IPS DF 19.7 (cell line): ENCODE measurements around the gene PNPT1.
A peak's percentile ranks its signal among the peaks of the same experiment; 100 is the strongest.

Experiments
- DNase-seq: peaks from one replicate; pipeline ENCODE4 v3.0.0-alpha.2; 2013; ENCODE audit warnings: low read depth, low spot score

PNPT1 gene

DNA sequence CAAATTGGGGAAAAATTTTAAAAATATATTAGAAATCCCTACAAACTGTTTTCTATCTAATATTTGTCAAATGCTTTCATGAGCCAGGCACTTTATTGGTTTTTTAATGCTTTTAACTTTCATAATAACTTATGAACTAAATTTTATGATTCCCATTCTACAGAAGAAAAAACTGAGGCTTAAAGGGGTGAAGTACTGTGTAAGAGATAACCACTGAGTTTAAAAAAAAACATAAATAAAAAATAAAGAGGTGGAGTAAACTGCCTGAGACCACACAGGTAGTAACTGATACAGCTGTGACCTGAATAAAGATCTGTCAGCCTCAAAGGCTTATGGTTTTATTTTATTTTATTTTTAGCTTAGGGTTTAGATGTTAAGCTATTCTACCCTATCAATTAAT is 24.7 kb downstream of the PNPT1 start:
- no peak for DNase-seq

DNA sequence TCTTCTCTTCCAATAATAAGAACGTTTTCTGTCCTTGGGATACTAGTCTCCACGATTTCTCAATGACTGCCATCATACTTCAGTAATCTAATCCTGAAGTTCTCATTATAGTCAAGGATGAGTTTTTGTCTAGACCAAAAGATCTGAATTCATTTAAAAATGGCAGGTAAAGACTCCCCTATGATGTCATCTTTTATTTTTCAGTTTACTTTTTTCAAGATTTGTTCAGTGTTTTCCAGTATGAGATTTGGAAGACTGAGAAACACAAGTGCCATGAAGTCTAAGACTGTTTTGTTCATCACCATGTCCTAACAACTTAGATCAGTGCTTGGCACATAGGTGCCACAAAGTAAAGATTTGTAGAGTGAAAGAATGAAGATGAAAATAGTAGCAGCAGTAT is 40.4 kb downstream of the PNPT1 start:
- DNase-seq, result no peak

DNA sequence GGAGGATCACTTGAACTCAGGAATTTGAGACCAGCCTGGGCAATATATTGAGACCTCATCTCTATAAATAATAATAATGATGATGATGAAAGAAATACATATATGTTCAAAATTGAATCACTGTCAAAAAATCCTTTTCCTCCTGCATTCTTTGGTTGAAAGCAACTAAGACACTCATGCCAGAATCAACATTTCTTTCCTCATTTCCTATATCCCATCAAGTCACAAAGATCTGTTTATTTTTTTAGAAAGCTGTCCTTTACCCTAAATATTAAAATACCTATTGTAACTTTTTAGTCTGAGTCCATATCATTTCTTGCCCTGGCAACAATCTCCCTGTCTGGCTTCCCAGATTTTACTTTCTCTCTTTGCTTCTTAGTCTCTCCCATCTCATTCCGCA is 44.4 kb downstream of the PNPT1 start:
- no peak for DNase-seq

DNA sequence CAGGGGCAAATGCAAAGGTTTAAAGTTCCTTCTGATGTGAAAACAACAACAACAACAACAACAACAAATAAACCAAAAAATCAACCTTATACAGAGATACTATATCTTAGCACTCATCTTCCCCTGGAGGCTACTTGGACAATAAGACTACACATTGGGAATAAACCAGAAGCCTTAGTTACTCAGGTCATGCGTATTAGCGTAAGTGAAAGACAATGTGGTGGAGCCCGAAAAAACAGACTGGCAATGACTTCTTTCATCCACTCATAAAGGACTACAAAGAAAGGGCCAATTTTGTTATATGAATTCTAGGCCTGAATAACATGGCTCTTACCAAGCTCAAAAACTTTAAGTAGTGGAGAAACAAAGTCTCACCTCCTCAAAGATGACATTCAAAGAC is 56.8 kb downstream of the PNPT1 start:
- DNase-seq, result no peak

DNA sequence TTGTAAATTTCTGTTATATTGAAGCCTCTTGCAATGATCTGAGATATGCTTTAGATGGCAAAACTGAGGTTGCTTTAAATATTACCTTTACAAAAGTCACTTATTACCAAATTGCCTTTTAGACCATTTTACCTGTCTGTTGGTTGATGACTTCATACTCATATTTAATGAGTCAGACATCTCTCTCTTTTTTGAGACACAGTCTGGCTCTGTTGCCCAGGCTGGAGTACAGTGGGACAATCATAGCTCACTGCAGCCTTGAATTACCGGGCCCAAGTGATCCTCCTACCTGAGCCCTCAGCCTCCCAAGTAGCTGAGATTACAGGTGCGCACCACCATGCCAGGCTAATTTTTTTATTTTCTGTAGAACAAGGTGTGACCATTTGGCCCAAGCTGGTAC is 64.7 kb downstream of the PNPT1 start:
- DNase-seq, result no peak

DNA sequence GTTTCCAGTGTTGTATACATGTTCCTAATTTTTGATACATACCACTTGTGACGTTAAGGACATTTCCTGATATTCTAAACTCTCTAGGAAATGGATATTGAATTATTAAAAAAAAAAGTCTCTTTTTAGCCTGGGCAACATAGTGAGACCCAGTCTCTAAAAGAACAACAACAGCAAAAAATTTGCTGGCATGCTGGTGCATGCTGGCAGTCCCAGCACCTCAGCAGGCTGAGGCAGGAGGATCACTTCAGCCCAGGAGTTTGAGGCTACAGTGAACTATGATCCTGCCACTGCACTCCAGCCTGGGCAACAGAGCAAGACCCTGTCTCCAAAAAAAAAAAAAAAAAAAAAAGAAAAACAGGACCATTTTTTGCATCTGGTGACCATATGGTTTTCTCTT is 65.7 kb downstream of the PNPT1 start:
- DNase-seq, result no peak

DNA sequence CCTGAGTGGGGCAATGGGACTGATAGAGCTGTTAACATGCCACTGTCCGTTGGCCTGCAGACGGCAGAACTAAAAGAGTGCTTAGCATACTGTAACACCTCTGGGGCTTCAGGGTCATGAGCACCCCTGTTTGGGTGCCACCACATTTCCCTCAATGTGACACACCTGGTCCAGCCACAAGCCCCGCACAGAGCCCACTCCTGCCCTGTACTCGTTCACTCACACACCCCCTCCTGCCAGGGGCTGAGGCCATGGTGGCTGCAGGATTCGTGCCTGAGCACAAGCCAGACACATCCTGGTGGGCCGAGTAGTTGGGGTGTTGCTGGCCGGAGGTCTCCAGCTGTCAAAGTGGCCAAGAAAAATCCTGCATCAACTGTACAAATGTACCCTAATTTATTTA is 71.8 kb downstream of the PNPT1 start:
- DNase-seq, result no peak

DNA sequence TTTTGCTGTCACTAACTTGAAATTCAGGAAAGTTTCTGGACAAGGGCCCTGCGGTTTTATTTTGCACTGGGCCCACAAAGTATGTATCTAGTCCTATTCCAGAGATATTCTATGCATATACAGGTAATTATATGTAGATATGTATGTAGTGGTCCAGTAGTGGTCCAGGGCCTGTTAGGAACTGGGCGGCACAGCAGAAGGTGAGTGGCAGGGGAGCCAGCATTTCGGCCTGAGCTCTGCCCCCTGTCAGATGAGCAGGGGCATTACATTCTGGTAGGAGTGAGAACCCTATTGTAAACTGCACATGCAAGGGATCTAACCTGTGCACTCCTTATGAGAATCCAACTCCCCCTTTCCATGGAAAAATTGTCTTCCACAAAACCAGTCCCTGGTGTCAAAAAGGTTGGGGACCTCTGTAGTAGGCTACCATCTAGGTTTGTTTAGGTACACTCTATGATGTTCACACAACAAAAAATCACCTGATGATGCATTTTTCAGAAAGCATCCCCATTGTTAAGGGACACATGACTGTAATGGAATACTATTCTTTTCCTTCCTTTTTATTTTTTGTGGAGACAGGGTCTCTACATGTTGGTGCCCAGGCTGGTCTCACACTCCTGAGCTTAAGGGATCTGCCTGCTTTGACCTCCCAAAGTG is 73.4 kb downstream of the PNPT1 start:
- DNase-seq, result no peak

DNA sequence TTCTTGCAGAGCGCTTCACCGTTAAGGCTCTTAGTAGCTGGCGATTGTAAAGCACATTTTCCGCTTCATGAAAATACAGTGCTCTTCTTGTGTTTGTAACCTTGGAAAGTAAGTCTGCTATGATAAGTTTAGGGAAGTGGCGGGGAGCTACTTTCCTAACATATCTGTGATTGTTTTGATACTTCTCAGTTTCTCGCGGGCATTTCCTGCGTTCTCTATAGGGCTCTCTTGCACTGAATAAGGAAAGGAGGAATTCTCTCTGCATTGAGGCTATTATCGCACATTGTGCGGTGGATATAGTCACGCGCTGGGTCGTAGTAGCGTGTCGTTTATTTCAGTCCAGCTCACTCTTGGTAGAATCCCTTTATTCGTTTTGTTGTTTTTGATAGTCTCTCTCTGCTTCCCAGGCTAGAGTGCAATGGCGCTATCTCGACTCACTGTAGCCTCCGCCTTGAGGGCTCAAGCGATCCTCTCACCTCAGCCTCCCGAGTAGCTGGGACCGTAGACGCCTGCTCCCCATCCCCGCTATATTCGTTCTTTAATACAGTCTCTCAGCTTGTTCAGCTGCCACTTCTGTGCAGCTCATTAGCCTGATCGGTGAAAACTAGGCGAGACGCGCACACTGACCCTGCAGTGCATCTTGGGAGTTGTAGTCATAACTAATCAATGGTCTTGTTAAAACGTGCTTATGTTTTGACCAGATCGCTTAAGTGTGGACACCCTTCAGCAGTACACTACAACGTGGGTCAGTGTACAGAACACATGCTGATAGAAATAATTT is 75.2 kb downstream of the PNPT1 start:
- no peak for DNase-seq

DNA sequence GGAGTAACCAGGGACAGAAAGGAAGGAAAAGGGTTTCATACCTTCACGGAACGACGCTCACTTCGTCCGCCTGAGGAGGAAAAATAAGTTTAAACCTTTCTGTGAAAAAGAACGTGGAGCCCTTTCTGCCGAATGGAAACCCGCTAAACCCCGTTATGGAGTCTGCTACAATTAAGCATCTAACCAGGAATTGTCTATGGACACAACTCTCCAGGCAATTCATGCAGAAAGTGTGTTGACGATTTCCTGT is 75.7 kb downstream of the PNPT1 start:
- DNase-seq, result no peak

DNA sequence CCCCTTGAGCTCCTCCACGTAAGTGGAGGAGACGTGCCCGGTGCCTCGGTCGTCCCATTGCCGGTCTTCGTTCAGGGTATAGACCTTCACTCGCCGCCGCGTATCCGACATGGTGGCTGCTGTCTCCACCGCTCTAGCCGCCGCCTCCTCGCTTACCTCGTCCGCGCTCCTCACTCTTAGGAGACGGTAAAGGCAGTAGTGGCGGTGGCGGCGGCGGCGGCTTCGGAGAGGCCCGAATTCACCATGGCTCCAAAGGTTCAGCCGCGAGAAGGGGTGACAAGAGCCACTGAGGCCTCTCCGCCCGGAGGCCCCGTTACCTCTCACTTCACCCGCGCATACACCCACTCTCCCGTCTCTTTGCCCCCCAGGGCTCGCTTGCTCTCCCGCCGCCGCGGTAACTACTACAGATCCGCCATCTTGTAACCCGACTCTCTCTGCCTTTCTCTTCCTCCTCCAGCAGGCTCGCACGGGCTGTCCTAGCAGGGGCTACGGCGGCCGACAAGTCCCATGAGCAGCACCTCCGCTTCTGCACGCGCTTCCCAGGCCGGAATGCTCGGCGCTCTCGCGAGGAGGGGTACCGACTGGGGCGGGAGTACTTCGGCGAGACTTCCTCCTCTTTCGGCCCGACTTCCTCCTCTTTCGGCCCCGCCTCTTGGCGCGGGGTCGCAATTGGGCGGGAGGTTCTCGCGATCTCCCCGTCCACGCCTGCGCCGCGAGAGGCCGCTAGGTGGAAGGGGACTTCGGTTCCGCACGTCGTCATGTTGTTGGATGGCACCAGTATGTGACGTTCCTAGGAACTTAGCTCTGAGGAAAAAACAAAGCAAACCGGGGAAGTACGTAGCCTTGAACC is 76.2 kb downstream of the PNPT1 start, which contains the start of gene PPP4R3B:
PPP4R3B (minus strand) TSS at position 448 of the 850 bp plus-strand sequence; CDS start at position 111, 337 bp downstream.
- DNase-seq, result peak; percentile 96

DNA sequence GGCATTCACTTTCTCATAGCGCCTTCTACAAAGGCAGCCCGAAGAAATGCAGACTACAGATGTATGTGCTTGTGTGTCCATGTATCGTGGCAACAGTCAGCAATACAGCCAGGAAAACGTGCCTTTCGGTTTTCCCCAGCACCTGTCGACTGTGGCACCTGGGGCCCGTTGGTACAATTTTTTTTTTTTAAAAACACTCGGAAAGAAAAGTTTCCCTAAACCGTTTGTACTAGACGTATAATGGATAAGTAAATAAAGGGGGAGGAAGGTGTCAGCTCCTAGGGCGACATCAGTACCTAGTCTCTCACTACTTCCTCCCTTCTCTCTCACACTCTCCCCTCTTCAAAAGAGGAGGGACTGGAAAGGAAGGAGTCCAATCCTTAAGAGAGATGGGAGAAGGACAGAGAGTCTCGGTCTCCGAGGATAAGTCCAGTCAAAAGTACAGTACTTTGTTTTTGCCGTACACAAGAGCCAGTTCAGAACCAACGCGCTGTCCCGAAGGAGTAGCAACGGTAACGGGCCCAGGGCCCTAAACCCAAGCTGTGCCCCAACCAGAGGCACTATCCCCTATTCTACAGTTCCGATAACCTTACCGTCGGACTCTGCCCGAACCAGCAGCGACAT is 77.0 kb downstream of the PNPT1 start:
- DNase-seq, result no peak

DNA sequence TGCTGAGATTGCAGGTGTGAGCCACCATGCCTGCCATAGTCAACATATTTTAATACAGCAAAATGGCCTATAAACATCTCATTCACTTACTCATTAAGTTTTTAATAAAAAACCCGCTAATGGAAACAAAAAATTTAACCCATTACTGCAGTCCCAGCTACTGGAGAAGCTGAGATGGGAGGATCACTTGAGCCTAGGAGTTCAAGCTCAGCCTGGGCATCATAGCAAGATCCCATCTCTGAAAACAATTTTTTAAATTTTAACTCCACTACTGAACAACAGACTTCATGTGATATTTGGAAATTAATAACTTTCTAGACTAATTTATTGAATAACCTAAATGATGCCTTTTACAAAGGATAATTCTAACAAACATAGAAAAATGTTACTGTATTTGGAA is 81.6 kb downstream of the PNPT1 start:
- DNase-seq, result no peak

DNA sequence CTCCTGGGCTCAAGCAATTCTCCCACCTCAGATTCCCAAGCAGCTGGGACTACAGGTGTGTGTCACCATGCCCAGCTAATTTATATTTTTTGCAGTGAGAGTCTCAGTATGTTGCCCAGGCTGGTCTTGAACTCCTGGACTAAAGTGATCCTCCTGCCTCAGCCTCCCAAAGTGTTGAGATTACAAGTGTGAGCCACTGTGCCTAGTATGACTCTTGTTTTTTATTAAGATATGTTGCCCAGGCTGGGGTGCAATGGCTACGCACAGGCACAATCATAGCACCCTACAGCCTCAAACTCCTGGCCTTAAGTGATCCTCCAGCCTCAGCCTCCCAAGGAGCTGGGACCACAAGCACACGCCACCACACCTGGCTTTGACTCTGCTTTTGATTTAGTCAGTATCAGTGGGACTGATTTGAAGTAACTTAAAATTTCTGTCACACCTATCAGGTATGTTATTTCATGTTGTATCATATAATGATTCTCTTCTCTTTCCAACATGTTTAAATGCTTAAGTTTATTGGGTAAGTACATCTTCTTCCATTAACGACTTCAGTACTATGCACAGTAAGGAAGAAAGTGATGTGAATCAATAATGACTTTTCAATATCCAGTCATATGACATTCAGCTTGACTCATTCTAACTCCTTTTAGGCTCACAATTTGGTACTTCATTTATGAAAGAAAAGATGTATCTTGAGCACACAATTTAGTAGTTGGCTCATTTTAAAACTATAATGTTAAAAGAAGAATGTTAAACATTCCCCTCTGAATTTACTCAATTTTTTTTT is 82.5 kb downstream of the PNPT1 start:
- no peak for DNase-seq

DNA sequence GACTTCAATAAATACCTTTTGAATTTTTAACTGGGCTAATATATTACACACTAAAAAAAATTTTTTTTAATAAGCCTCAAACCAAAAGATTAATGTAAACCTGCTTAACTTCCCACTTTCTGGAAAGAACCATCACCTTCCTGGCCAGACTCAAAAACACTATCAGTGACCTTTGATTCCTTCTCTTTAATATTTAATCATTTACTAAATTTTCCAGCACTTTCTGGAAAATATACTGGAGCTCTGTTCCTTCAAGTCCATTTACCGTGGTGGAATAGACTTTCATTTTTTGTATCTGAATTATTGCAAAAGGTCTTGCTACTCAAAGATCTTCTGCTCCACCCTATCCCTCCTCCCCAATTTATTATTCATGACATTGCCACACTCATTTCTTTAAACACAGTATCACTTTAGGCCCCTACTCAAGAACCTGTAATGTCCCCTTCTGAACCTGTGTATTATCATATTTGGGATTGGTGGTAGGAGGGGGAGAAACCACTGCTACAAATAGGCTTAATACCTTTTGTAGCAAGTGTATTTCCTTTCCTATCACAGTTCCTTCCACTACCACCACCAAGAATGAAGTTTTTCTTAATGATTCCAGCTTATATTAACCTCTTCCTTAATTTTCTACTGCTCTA is 83.6 kb downstream of the PNPT1 start:
- DNase-seq, result no peak

DNA sequence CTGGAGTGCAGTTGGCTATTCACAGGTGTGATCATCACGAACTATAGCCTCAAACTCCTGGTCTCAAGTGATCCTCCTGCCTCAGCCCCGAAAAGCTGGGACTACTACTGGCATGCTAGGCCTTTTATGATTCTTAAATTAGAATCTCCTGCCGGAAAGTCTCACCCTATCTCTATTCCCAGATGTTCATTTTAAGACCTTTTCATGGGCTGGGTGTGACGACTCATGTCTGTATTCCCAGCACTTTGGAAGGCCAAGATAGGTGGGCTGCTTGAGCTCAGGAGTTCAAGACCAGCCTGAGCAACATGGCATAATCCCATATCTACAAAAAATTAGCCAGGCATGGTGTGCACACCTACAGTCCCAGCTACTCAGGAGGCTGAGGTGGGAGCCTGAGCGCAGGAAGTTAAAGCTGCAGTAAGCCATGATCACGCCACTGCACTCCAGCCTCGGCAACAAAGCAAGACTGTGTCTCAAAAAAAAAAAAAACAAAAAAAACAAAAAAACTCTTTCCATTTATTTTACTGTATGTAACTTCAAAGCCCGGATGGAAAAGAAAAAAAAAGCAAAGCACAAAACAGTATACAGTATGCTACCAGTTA is 84.3 kb downstream of the PNPT1 start:
- no peak for DNase-seq

DNA sequence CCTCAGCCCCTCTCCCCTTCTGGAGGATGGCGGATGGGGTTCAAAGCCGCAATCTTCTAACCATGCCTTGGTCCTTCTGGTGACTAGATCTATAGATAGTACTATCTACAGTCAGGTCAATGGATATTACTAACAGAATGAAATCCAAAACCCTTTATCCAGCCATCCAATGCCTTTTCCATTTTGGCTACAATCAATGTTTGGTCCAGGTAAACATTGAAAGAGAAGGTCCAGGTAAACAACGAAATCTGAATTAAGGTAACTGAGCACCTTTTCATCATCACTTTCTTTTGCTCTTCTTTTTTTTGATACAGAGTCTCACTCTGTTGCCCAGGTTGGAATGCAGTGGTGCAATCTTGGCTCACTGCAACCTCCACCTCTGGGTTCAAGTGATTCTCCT is 85.9 kb downstream of the PNPT1 start:
- DNase-seq, result no peak

DNA sequence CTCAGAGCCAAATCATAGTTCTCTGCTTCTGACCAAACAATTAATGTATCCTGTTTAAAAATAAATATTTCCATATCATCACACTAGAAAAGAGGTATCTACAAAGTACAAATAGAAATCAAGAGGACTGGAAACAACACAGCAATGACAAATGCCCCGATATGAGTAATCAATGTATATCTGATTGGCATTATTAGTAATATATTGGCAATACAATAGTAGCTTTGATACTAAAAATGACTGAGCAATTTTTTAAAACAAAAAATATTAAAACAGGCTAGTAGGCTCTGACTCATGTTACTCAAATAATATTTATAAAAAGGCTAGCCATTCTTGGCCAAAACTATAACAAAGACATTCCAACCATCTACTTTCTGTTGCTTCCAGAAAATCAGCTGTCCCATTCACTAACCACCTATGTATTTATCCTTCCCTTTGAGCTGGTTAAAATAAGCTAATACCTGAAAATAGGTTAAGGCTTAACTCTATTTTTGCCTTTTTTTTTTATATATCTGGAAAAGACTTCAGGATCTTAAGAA is 89.5 kb downstream of the PNPT1 start:
- DNase-seq, result no peak

DNA sequence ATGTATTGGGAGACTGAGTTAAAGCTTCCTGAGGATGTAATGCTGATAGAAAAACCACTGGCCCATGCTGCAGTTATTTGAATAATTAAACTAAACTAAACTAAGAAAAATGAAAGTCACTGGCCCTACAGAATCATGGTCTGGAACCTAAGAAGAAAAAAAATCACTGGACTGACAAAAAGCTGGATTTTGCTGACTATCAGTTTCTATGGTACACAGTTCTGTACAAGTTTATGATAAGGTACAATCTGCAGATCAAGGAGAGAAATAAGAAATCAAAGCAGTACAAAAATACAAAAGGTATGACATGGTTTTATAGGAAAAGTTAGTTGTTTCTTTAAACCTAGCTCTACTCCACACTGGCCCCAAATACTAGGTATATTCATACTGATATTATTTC is 91.8 kb downstream of the PNPT1 start:
- DNase-seq, result no peak

DNA sequence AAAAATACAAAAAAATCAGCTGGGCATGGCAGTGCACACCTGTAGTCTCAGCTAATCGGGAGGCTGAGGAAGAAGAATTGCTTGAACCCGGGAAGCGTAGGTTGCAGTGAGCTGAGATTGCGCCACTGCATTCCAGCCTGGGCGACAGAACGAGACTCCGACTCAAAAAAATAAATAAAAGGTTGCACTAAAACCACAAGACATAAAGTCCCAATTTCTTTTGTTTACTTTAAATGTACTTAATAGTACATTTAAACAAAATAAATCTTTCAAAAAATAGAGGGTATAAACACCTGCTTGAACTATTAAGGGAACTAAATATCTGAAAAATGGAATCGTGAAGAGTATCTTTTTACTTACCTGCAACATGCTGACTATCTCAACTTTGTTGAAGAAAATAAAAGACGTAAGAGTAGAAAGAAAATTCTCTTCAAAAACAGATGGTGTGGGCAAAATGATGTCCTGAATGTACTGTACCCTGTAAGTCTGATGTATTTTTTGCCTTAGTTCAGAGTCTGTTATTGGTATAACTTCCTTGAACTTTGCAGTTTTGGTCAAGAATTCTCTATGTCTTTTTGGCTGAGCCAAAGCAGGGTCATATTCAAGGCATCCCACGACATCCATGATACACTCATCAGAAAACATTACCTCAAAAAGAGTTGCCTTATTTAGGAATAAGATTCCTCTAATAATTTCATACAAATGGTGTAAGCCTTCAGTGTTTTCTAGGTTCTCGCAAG is 95.4 kb downstream of the PNPT1 start:
- no peak for DNase-seq
